Mesenchymal stem cell (in vitro differentiated cells and primary cell): ENCODE results near the gene BTN2A1.

Experiments
- DNase-seq: peaks from one replicate; pipeline ENCODE4 v3.0.0-alpha.2; 2013
- H2AFZ ChIP-seq: one replicate; pipeline ENCODE4 v1.6.1; 2013; ENCODE audit warnings: low read depth, mild to moderate bottlenecking, control low read depth, inconsistent platforms, low read length, moderate library complexity
- H2AK5ac ChIP-seq: 2 replicates; pipeline ENCODE4 v1.6.1; 2013; ENCODE audit warnings: low read length, moderate library complexity, mild to moderate bottlenecking, inconsistent platforms; ENCODE audit not compliant: severe bottlenecking
- H2BK120ac ChIP-seq: one replicate; pipeline ENCODE4 v1.6.1; 2013; ENCODE audit warnings: low read depth, mild to moderate bottlenecking, inconsistent platforms, low read length, moderate library complexity
- H2BK12ac ChIP-seq, 2 experiments: one replicate each; pipeline ENCODE4 v1.6.1; 2013; ENCODE audit warnings: inconsistent platforms in 2 of 2, low read length in 2 of 2, mild to moderate bottlenecking in 2 of 2, moderate library complexity in 2 of 2, control low read depth in 1 of 2
- H2BK15ac ChIP-seq: one replicate; pipeline ENCODE4 v1.6.1; 2013; ENCODE audit warnings: mild to moderate bottlenecking, low read depth, inconsistent platforms; ENCODE audit not compliant: poor library complexity, severe bottlenecking
- H2BK5ac ChIP-seq: 2 replicates; pipeline ENCODE4 v1.6.1; 2013; ENCODE audit warnings: low read depth, mild to moderate bottlenecking, low read length, control low read depth, inconsistent platforms; ENCODE audit not compliant: poor library complexity, severe bottlenecking
- H3K14ac ChIP-seq, 2 experiments: one replicate each; pipeline ENCODE4 v1.6.1; 2013; ENCODE audit warnings: inconsistent platforms in 2 of 2, low read length in 2 of 2, control low read depth in 1 of 2, mild to moderate bottlenecking in 1 of 2, moderate library complexity in 1 of 2
- H3K18ac ChIP-seq, 2 experiments: one replicate each; pipeline ENCODE4 v1.6.1; 2013; ENCODE audit warnings: inconsistent platforms in 2 of 2, low read length in 2 of 2, control low read depth in 1 of 2, low read depth in 1 of 2, mild to moderate bottlenecking in 1 of 2
- H3K23ac ChIP-seq, 2 experiments: one replicate each; pipeline ENCODE4 v1.6.1; 2013; ENCODE audit warnings: inconsistent platforms in 2 of 2, low read length in 2 of 2, mild to moderate bottlenecking in 2 of 2, moderate library complexity in 2 of 2, control low read depth in 1 of 2
- H3K27ac ChIP-seq: 2 replicates; pipeline ENCODE4 v1.5.1; 2013; ENCODE audit warnings: mild to moderate bottlenecking, moderate library complexity, low read length, control low read depth, inconsistent platforms; ENCODE audit not compliant: poor library complexity, severe bottlenecking
- H3K27me3 ChIP-seq, 2 experiments: 2 replicates each; pipeline versions ENCODE4 v1.6.1 to v1.7.0; 2013; ENCODE audit warnings: low read length in 2 of 2, mild to moderate bottlenecking in 2 of 2, moderate library complexity in 2 of 2, control low read depth in 1 of 2, inconsistent platforms in 1 of 2; ENCODE audit not compliant: control insufficient read depth in 1 of 2, insufficient read depth in 1 of 2
- H3K36me3 ChIP-seq, 2 experiments: 2 replicates each; pipeline versions ENCODE4 v1.6.1 to v1.7.0; 2013; ENCODE audit warnings: low read length in 2 of 2, control low read depth in 1 of 2, inconsistent platforms in 1 of 2, low read depth in 1 of 2, mild to moderate bottlenecking in 1 of 2; ENCODE audit not compliant: insufficient read depth in 2 of 2, control insufficient read depth in 1 of 2
- H3K4ac ChIP-seq, 2 experiments: one replicate each; pipeline ENCODE4 v1.6.1; 2013; ENCODE audit warnings: inconsistent platforms in 2 of 2, low read length in 2 of 2, mild to moderate bottlenecking in 2 of 2, moderate library complexity in 2 of 2, control low read depth in 1 of 2, low read depth in 1 of 2
- H3K4me1 ChIP-seq: 2 replicates; pipeline ENCODE4 v1.6.1; 2013; ENCODE audit warnings: low read depth, low read length, control low read depth; ENCODE audit not compliant: control insufficient read depth, insufficient read depth
- H3K4me2 ChIP-seq: 2 replicates; pipeline ENCODE4 v1.6.1; 2013; ENCODE audit warnings: low read length, mild to moderate bottlenecking, inconsistent platforms; ENCODE audit not compliant: poor library complexity, severe bottlenecking
- H3K4me3 ChIP-seq, 2 experiments: 2 replicates each; pipeline versions ENCODE4 v1.5.1 to v1.7.0; 2013; ENCODE audit warnings: low read length in 2 of 2, mild to moderate bottlenecking in 2 of 2, control low read depth in 1 of 2, low read depth in 1 of 2; ENCODE audit not compliant: insufficient read depth in 1 of 2
- H3K79me1 ChIP-seq: replicated peaks from 2 replicates; pipeline ENCODE4 v1.6.1; 2013; ENCODE audit warnings: mild to moderate bottlenecking, control low read depth, low read length, inconsistent platforms; ENCODE audit not compliant: poor library complexity, severe bottlenecking
- H3K9ac ChIP-seq: 2 replicates; pipeline ENCODE4 v1.7.0; 2013; ENCODE audit warnings: mild to moderate bottlenecking, low read length, moderate library complexity
- H3K9me3 ChIP-seq: 2 replicates; pipeline ENCODE4 v1.7.0; 2013; ENCODE audit warnings: mild to moderate bottlenecking, low read length; ENCODE audit not compliant: control insufficient read depth
- H4K8ac ChIP-seq: one replicate; pipeline ENCODE4 v1.6.1; 2013; ENCODE audit warnings: inconsistent platforms, mild to moderate bottlenecking, low read length, moderate library complexity
- H4K91ac ChIP-seq: one replicate; pipeline ENCODE4 v1.6.1; 2013; ENCODE audit warnings: mild to moderate bottlenecking, low read length, inconsistent platforms
- WGBS: methylation state at CpG from one replicate; pipeline ENCODE4 v1.1.7; 2013; ENCODE audit warnings: mixed read lengths; 5-methylcytosine and 5-hydroxymethylcytosine counted together

Gene BTN2A1

DNA sequence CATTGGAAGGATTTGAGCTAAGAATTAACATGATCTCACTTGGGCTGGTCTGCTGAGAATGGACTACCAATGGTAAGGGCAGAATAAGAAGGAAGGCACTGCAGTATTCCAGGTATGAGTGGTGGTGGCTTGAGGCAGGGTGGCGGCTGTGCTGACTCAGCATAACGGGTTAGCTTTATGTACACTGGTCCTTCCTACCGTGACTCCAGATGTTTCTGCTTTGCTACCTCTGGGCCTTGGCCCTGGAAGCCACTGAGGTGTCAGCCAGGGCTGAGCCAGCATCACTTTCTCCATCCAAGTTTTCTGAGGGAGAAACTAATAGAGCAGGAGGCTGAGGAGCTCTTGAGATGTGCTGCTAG, 30.3 kb upstream of the BTN2A1 start:
- Histone ChIP-seq H3K79me1 (peaks cover 32% of the 10 kb centered on the region), H3K27me3 (no peaks in the 10 kb centered on the region), H2AK5ac (no peak overlapping the region), H2BK15ac (no peak overlapping the region), H3K4ac (no peak overlapping the region), H2BK5ac (no peak overlapping the region), H3K14ac (no peak overlapping the region), H4K8ac (no peak overlapping the region), H4K91ac (no peak overlapping the region), H3K4me2 (no peak overlapping the region), H3K4me1 (peaks cover 12% of the 10 kb centered on the region), H3K4me3 (no peak overlapping the region), H3K18ac (no peak overlapping the region), H3K23ac (no peak overlapping the region), H3K36me3 (peaks cover 39 to 74% of the 10 kb centered on the region in 2 experiments), H3K9me3 (no peaks in the 10 kb centered on the region), H2BK12ac (no peak overlapping the region), H3K27ac (no peak overlapping the region), H3K9ac (no peak overlapping the region), H2AFZ (no peak overlapping the region), H2BK120ac (no peak overlapping the region)
- no peak for DNase-seq
- WGBS = 100% methylated on average over 3 of the region's 3 CpGs

GRCh38 chr6:26428206-26428605, 29.5 kb upstream of the BTN2A1 start:
- 100% methylated on average over 1 of the region's 2 CpGs for WGBS
- Histone ChIP-seq H3K4me2 (no peak overlapping the region), H3K27ac (no peak overlapping the region), H4K8ac (no peak overlapping the region), H2AK5ac (no peak overlapping the region), H3K79me1 (peaks cover 25% of the 10 kb centered on the region), H3K9me3 (no peaks in the 10 kb centered on the region), H3K18ac (no peak overlapping the region), H3K27me3 (no peaks in the 10 kb centered on the region), H3K4ac (no peak overlapping the region), H3K9ac (no peak overlapping the region), H2BK120ac (no peak overlapping the region), H4K91ac (no peak overlapping the region), H2AFZ (no peak overlapping the region), H2BK5ac (no peak overlapping the region), H3K4me3 (no peak overlapping the region), H2BK12ac (no peak overlapping the region), H3K4me1 (peaks cover 5% of the 10 kb centered on the region), H3K14ac (no peak overlapping the region), H2BK15ac (no peak overlapping the region), H3K36me3 (peaks cover 37 to 69% of the 10 kb centered on the region in 2 experiments), H3K23ac (no peak overlapping the region)
- no peak for DNase-seq

GRCh38 chr6:26430787-26431186, 27.0 kb upstream of the BTN2A1 start:
- Histone ChIP-seq H3K23ac (no peak overlapping the region), H2AFZ (no peak overlapping the region), H2BK5ac (no peak overlapping the region), H3K27me3 (no peaks in the 10 kb centered on the region), H3K9ac (no peak overlapping the region), H4K8ac (no peak overlapping the region), H3K27ac (no peak overlapping the region), H3K4ac (no peak overlapping the region), H4K91ac (no peak overlapping the region), H3K14ac (no peak overlapping the region), H2BK15ac (no peak overlapping the region), H3K36me3 (peaks cover 35 to 57% of the 10 kb centered on the region in 2 experiments), H2AK5ac (no peak overlapping the region), H3K9me3 (no peaks in the 10 kb centered on the region), H3K4me1 (peaks cover 2% of the 10 kb centered on the region), H3K79me1 (peaks cover 13% of the 10 kb centered on the region), H3K4me2 (no peak overlapping the region), H2BK120ac (no peak overlapping the region), H3K18ac (no peak overlapping the region), H2BK12ac (no peak overlapping the region), H3K4me3 (no peak overlapping the region)
- WGBS = 95% methylated on average over 5 of the region's 5 CpGs
- no peak for DNase-seq

DNA sequence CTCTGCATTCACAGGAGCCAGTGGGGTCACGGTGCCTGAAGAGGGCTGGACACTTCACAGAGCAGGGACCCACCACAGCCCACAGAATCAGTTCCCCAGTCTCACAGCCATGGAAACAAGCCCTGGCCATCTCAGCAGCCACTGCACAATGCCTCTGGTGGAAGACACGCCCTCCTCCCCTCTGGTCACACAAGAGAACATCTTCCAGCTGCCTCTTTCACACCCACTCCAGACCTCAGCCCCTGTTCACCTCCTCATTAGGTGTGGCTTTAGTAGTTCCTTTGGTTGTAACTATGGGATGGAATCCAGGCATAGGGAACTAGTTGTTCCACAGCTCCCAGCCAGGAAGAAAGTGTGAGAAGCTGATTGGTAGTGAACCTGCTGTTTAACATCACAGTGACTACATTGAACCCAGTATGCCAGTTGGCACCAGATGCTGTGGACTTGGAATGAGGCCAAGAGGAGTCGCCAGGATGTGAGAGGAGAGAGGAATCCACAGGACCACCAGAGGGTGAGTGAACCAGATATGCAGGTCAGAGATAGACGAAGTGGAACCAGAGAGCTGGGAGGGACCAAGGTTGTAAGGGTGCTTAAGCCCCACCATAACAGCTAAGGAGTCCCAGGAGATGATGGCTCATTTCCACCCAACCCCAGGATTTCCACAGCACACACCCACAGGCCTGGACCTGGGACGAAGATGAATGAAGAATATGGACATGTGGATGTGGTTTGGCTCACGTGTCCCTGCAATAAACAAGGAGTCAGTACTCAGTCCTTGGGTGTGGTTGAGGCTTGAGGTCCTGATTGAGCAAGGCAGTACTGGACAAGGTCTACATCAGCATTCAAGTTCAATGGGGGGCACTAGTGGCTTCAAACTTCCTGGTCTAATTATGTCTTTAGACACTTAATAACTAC, 26.2 kb upstream of the BTN2A1 start:
- H3K79me1 ChIP-seq = peaks cover 8% of the 10 kb centered on the region
- H3K4me2 ChIP-seq = no peak overlapping the region
- no peak overlapping the region for H3K23ac ChIP-seq
- no peak overlapping the region for H3K27ac ChIP-seq
- no peak overlapping the region for H3K4me3 ChIP-seq
- H3K4ac ChIP-seq = no peak overlapping the region
- no peak overlapping the region for H2BK15ac ChIP-seq
- H3K9me3 ChIP-seq = no peaks in the 10 kb centered on the region
- no peak overlapping the region for H2BK5ac ChIP-seq
- H3K36me3 ChIP-seq = peaks cover 29 to 50% of the 10 kb centered on the region in 2 experiments
- WGBS = 92% methylated on average over 5 of the region's 6 CpGs
- H4K8ac ChIP-seq = no peak overlapping the region
- no peak for DNase-seq
- H2BK120ac ChIP-seq = no peak overlapping the region
- H3K14ac ChIP-seq = no peak overlapping the region
- no peak overlapping the region for H3K18ac ChIP-seq
- no peak overlapping the region for H4K91ac ChIP-seq
- H3K27me3 ChIP-seq = no peaks in the 10 kb centered on the region
- no peaks in the 10 kb centered on the region for H3K4me1 ChIP-seq
- no peak overlapping the region for H2AFZ ChIP-seq
- peak overlapping the region; percentile 12 for H3K9ac ChIP-seq
- H2BK12ac ChIP-seq = no peak overlapping the region
- no peak overlapping the region for H2AK5ac ChIP-seq
